Stimulated activated naive CD8-positive, alpha-beta T cell treated with anti-CD3 and anti-CD28 coated beads, Interleukin-15, Interleukin-2, amounts not matched to agents 100 U/mL and 50 U/mL, for 24 hours (primary cell): ENCODE measurements around the gene ATP10B.

Experiments used
- ATAC-seq: fragments of 150-1000 bp; cut with Tn5 transposase; one replicate; pipeline ENCODE4 v1.10.0; 2021
- DNase-seq: peaks from one replicate; pipeline ENCODE4 v3.0.0; 2021

ATP10B gene

DNA sequence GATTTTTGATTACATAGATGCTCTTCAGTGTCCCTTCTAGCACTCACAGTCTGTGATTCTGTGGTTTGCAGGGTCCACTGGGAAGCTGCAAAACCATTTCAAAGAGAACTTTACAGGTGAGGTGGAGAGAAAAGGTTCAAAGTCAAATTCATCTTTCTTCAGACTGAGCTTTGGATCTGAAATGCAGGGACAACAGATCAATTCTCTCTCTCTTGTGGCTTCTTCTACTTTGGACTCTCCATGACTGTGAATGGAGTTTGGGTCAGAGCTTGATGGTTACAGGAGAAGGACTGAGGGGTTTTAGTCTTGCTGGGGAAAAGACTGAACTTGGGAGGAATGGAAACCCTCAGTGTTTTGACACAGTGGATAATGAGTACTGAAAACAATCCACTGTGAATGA, 338.5 kb downstream of the ATP10B start:
- DNase-seq (no peak), ATAC-seq (no peak)
